Right lung (tissue), 5 donors: ENCODE results near the gene NAB1. TPM values are rescaled to one million over a fixed set of nuclear protein-coding genes. Genes with fewer than 3 reads are reported as not detected.
A peak's percentile ranks its signal among the peaks of the same experiment; 100 is the strongest.

Source experiments
- DNase-seq, 2 donors: peaks; one replicate each; pipeline ENCODE4 v3.0.0-alpha.2; 2013
- polyA plus RNA-seq, 5 donors: library from polyadenylated mRNA; unstranded; fragments of 120-200 nt; gene quantifications; one replicate each; pipeline versions ENCODE4 v1.2.1 to v1.2.3, GENCODE V29; 2013; ENCODE audit warnings: inconsistent platforms in 1 of 5, low replicate concordance in 1 of 5; ENCODE audit not compliant: insufficient read length in 5 of 5, insufficient read depth in 1 of 5

The NAB1 gene
- polyA plus RNA-seq, 5 donors: 51.9 to 93.5 (median 86.1) TPM

DNA sequence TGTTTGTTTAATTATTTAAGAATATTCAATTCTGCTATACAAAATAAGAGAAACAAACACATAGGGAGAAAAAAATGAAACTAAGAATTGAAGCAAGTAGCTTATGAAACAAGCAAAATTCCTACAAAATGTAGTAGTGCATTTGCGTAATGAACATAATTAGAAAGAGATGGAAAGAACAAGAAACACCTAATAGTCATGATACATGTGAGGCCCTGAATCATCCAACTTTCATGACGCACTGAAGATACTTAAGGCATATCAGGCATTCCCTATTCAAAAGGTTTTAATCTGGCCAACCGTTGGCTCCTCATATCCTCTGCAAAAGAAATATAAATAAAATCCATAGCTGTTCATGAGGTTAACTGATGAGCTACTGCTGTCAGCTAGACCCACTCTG is 14.5 kb upstream of the NAB1 start:
- no peak for DNase-seq

DNA sequence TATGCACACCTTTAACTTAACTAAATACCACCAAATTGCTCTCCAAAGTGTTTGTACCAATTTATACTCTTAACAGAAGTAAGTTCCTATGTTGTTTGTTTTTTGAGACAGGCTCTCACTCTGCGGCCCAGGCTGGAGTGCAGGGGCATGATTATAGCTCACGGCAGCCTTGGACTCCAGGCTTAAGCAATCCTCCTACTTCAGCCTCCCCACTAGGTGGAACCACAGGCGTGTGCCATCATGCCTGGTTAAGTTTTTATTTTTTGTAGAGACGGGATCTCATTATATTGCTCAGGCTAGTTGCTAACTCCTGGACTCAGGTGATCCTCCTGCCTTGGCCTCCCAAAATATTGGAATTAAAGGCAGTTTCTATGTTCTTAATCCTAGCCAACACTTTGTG is 13.1 kb upstream of the NAB1 start:
- no peak for DNase-seq

GRCh38 chr2:190636361-190636760 is 12.5 kb upstream of the NAB1 start:
- no peak for DNase-seq

GRCh38 chr2:190637281-190637734 is 11.6 kb upstream of the NAB1 start:
- no peak for DNase-seq

DNA sequence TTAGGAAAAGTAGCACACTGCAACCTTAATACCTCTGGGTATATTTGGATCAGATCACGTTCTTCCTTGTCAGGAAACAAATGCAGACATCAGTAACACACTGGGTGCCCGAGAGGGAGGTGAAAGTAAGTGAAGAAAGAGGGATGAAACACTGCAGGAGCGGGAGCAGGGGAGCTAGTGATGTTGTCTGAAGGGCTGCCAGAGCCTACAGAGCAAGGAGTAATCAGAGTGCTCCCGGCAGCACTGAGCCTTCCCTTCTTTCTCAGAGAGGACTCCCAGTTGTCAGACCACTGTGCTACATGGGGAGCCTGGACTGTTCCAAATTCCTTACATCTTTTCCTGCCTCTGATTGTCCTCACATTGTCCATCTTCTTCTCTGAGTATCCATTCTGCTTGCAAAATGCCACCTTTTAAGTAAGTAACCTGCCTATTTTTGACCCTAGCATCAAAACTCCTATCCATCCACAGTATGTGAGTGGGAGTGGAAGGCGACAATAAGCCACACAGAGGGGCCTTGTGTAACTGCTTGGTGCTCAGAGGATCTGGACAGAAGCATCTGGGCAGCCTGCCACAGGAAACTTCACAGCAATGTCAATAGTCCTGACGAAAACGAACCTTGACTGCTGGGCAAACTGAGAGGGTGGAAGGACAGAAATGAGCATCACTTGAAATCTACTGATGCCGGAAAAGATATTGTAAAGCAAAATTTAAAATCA is 10.8 kb upstream of the NAB1 start:
- no peak for DNase-seq

DNA sequence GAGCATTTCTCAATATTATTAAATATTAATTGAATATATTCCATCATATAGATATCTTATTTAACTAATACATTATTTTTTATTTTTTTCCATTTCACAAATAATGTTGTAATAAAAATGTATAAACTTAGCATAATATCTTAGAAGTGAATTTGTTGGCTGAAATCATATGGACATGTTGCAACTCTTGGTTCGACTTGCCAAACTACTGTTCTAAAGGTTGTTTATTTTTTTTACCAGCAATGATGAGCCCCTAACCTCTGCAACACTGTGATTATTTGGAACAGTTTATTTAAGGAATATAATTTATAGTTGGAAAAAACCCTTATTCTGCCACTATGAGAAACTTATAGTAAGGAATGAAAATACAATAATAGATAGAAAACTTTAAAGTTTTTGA is 8.8 kb upstream of the NAB1 start:
- no peak for DNase-seq

GRCh38 chr2:190641469-190641868 is 7.4 kb upstream of the NAB1 start:
- DNase-seq: no peak

- DNase-seq: no peak
Observed at GRCh38 chr2:190646780-190647522, 1.9 kb upstream of the NAB1 start.

GRCh38 chr2:190648289-190649034 is 421 bp upstream of the NAB1 start:
- DNase-seq: peak; percentile 83 to 86

DNA sequence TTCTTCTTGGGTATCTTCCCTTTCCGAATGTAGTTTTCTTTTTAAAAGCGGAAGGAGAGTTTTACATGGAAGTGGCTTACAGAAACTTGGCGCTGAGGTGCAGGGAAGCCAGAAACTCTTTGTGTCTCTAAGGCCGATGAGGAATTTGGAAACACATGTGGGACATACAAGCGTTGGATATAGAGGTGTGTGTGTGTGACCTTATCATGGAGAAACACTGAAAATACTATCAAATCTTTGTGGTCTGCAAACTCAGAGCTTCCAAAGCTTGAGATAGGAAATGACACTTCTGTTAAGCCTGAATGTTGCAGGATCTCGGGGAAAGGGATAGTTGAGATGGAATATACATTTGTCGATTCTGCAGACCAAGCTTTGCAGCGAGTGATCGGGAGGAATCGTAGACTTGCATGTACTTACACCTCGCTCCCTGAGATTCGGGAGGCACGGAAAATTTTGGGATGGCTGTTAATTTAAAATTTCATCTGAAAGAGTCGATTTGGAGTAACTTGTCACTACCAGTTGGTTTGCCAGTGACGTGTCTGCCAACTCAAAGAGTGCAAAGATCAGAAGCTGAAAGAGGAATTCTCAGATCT is 1.0 kb downstream of the NAB1 start:
- no peak for DNase-seq

DNA sequence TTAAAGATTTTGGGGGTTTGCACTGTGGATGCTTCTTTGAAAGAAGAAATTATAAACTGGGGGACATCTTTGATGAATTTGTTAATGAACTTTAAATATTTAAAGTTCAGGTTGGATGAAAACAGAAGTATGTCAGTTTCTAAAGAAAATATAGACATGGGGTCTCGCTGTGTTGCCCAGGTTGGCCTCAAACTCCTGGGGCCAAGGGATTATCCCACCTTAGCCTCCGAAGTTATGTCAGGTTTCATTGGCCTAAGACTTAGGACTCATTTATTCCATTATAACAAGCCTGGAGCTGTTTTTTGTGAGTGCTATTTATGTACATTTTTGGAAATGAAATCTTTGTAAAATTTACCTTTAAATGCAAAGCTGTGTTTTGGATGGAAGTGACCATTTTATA is 2.5 kb downstream of the NAB1 start:
- no peak for DNase-seq

- DNase-seq: no peak
Observed at GRCh38 chr2:190653231-190653630, 4.3 kb downstream of the NAB1 start.

- DNase-seq: no peak
Observed at GRCh38 chr2:190653931-190654330, 5.0 kb downstream of the NAB1 start.

DNA sequence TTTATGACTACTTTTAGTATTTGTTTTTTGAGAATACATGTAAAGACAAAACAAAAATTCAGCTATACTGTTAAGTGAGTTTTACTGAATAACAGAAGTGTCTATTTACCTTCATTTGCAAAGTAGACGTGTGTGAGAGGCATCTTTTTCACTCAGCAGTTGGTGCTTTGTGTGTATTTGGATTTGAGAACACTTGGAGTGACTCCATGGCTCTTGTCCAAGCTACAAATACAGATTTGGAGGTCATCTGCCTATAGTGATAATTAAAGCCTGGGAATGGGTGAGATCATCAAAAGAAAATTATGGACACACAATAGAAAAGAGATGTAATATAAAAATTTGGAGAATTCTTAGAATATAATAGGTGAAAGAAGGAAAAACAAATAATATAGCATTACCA is 6.2 kb downstream of the NAB1 start:
- DNase-seq: no peak

GRCh38 chr2:190655570-190655969 is 6.7 kb downstream of the NAB1 start:
- DNase-seq: no peak

- DNase-seq: no peak
Observed at GRCh38 chr2:190656301-190656700, 7.4 kb downstream of the NAB1 start.

DNA sequence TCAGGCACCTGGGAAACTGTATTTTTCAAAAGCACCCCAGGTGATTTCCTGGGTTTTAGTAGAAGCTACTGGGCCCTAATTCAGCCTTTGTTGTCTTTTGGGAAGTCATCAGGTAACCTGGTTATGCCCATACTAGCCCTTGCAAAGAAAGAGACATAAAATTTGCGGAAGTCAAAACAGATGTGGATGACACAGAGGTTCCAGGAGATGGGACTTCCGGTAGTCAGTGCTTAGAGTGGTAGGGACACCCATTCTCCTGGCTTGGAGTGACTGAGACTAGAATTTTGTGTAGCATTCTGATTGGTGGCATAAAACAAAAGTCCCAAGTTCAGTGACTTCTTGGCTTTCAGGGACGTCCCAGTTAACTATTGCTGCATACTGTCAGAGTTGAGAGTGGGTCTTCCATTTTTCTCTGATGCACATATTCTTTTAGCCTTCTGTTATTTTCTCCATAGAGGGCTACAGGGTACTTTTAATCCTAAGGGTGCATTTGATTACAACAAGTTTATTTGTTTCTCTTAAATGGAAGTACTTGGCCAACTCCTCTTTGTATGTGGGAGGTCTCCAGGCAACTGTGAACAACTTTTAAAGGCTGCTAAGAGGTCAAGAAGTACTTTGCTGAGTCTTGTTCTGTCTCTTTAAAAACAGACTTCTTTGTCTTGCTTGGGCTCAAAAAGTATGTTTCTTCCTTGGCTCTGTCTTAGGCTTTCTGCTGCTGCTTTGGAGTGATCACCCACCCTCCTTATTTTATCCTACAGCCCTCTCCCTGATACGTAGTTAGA is 8.8 kb downstream of the NAB1 start:
- no peak for DNase-seq

DNA sequence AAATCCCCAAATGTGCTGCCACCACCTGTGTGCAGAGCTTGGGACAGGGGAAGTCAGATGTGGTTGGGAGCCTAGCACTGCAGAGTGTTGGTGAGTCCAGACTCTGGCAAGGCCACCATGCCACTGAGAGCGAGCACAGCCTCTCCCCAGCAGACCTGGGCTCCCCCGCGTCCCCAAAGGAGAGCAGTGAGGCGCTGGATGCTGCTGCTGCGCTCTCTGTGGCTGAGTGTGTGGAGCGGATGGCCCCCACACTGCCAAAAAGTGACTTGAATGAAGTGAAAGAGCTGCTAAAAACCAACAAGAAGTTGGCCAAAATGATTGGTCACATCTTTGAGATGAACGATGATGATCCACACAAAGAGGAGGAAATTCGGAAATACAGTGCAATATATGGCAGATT is 10.7 kb downstream of the NAB1 start:
- DNase-seq: no peak

- DNase-seq: no peak
Observed at GRCh38 chr2:190662754-190663153, 13.9 kb downstream of the NAB1 start.

- DNase-seq: no peak
Observed at GRCh38 chr2:190663348-190663747, 14.5 kb downstream of the NAB1 start.

GRCh38 chr2:190663839-190664238 is 15.0 kb downstream of the NAB1 start:
- no peak for DNase-seq

- no peak for DNase-seq
Observed at GRCh38 chr2:190664240-190664639, 15.4 kb downstream of the NAB1 start.
